GM12878 (cell line): ENCODE results near the gene AXL. TPM values are rescaled to one million over a fixed set of nuclear protein-coding genes. Genes with fewer than 3 reads are reported as not detected.

Experiments
- CHD2 ChIP-seq: IDR thresholded peaks from 2 replicates; pipeline ENCODE4 v1.6.1; 2011; ENCODE audit warnings: low read depth, low read length, improper control_type of control experiment, borderline replicate concordance
- CREM ChIP-seq: IDR thresholded peaks from 2 replicates; pipeline ENCODE4 v1.6.1; 2014; ENCODE audit warnings: antibody characterized with exemption, low read depth
- CUX1 ChIP-seq: IDR thresholded peaks from 2 replicates; pipeline ENCODE4 v1.6.1; 2012; ENCODE audit warnings: improper control_type of control experiment, low read depth, low read length; ENCODE audit not compliant: insufficient replicate concordance
- EED ChIP-seq: sonication (generic); IDR thresholded peaks from 2 replicates; pipeline ENCODE4 v1.6.1; 2016; ENCODE audit warnings: antibody characterized with exemption, low read depth
- FOXK2 ChIP-seq: fragments of 450-650 bp; IDR thresholded peaks from 2 replicates; pipeline ENCODE4 v1.6.1; 2017; ENCODE audit warnings: mild to moderate bottlenecking, moderate library complexity
- IKZF1 ChIP-seq: fragments of 450-650 bp; conservative IDR thresholded peaks from 2 replicates; pipeline ENCODE4 v1.6.1; 2017; ENCODE audit warnings: antibody characterized with exemption, mild to moderate bottlenecking
- MYB ChIP-seq: fragments of 150-350 bp; IDR thresholded peaks from 2 replicates; pipeline ENCODE4 v1.6.1; 2014; ENCODE audit warnings: mild to moderate bottlenecking, low read depth, low read length, borderline replicate concordance
- PRDM15 ChIP-seq: fragments of 450-650 bp; formaldehyde crosslinking; IDR thresholded peaks from 2 replicates; pipeline ENCODE4 v1.4.0; 2020; ENCODE audit warnings: mild to moderate bottlenecking, moderate library complexity
- RAD21 ChIP-seq: IDR thresholded peaks from 2 replicates; pipeline ENCODE4 v1.6.1; 2011; ENCODE audit warnings: mild to moderate bottlenecking, low read depth, low read length, moderate library complexity; ENCODE audit not compliant: insufficient read depth
- SPI1 ChIP-seq: IDR thresholded peaks from 2 replicates; pipeline ENCODE4 v1.6.1; 2011; ENCODE audit warnings: low read depth, mild to moderate bottlenecking, low read length, moderate library complexity, borderline replicate concordance; ENCODE audit not compliant: insufficient read depth
- SREBF2 ChIP-seq: IDR thresholded peaks from 2 replicates; pipeline ENCODE4 v1.6.1; 2012; ENCODE audit warnings: mild to moderate bottlenecking, low read length
- ZBED1 ChIP-seq: IDR thresholded peaks from 2 replicates; pipeline ENCODE4 v1.6.1; 2016; ENCODE audit warnings: borderline replicate concordance
- ZNF24 ChIP-seq: fragments of 450-650 bp; IDR thresholded peaks from 2 replicates; pipeline ENCODE4 v1.6.1; 2017; ENCODE audit warnings: antibody characterized with exemption, mild to moderate bottlenecking
- polyA plus RNA-seq, 11 experiments: library from polyadenylated mRNA; depleted of rRNA in 4 of 11; unstranded in 6 of 11; stranded (reverse) in 5 of 11; fragments of >200 nt; fragmentation: Nextera tagmentation in 4 of 11; fragmentation: Illumina TruSeq in 1 of 11; extraction: Ambion mirVana in 4 of 11; extraction: Trizol in 1 of 11; gene quantifications; 1 replicate in 1 of 11; 2 replicates in 10 of 11; pipeline versions ENCODE4 v1.2.1 to v1.2.3, GENCODE V29; 2011 to 2016; ENCODE audit warnings: inconsistent platforms in 2 of 11, missing spikeins in 2 of 11, low read depth in 1 of 11
- total RNA-seq, 4 experiments: library from RNA; depleted of rRNA in 3 of 4; stranded (reverse); fragments of >200 nt in 3 of 4; fragmentation: Illumina TruSeq in 1 of 4; extraction: Trizol in 1 of 4; gene quantifications; 2 replicates each; pipeline versions ENCODE4 v1.2.1 to v1.2.3, GENCODE V29; 2013 to 2021

The AXL gene
- total and polyA plus RNA-seq, 10 of the 15 experiments (the other 5 are each of a cell fraction or from before 2014, with no cell fraction given): under 0.01 to 0.33 (median 0.07) TPM; not detected in 4

- no peak for TF ChIP-seq CUX1
- TF ChIP-seq PRDM15 (CRISPR knock-in tag): no peak
- TF ChIP-seq MYB: no peak
- TF ChIP-seq SPI1: no peak
- no peak for TF ChIP-seq FOXK2
- no peak for TF ChIP-seq CHD2
- no peak for TF ChIP-seq IKZF1
- no peak for TF ChIP-seq ZNF24
- TF ChIP-seq RAD21: no peak
- TF ChIP-seq CREM: no peak
- no peak for TF ChIP-seq SREBF2
- no peak for TF ChIP-seq ZBED1
- TF ChIP-seq EED: no peak
- TF ChIP-seq, all 136 proteins: peak for 0
Observed at GRCh38 chr19:41300555-41300954, 81.5 kb downstream of the AXL start (continued).
